H1 (cell line): ENCODE results near the gene UNC79. TPM values are rescaled to one million over a fixed set of nuclear protein-coding genes. Genes with fewer than 3 reads are reported as not detected.

Experiments used
- CTCF ChIA-PET: fragments of 300-600 bp; sonication (Branson Sonifier 250); formaldehyde crosslinking; loops from one replicate; lab custom pipeline; 2021; ENCODE audit not compliant: partially characterized antibody; lab: Charles Lee
- POLR2A ChIA-PET: fragments of 300-600 bp; sonication (Branson Sonifier 250); formaldehyde crosslinking; loops from one replicate; lab custom pipeline; 2021; ENCODE audit warnings: inconsistent platforms; ENCODE audit not compliant: partially characterized antibody; lab: Charles Lee
- DNase-seq, 2 experiments: peaks; one replicate each; pipeline versions ENCODE4 v3.0.0 to v3.0.0-alpha.2; 2010 to 2022; ENCODE audit warnings: low spot score in 2 of 2, low read depth in 1 of 2, mixed read lengths in 1 of 2
- FAIRE-seq: peaks from 2 replicates; lab custom pipeline; 2011; peaks lifted over from hg19 to GRCh38; lab: Jason Lieb, UNC
- H2AFZ ChIP-seq: 2 replicates; pipeline ENCODE4 v1.8.1; 2012; ENCODE audit warnings: low read length, inconsistent platforms
- H2AK5ac ChIP-seq: 2 replicates; pipeline ENCODE4 v1.6.1; 2013; ENCODE audit warnings: low read depth, low read length
- H2BK120ac ChIP-seq: replicated peaks from 2 replicates; pipeline ENCODE3; 2013; ENCODE audit warnings: low read depth, low read length, inconsistent platforms
- H2BK12ac ChIP-seq: 2 replicates; pipeline ENCODE4 v1.6.1; 2013; ENCODE audit warnings: low read depth, low read length
- H2BK15ac ChIP-seq: 2 replicates; pipeline ENCODE4 v1.6.1; 2013; ENCODE audit warnings: low read length
- H2BK20ac ChIP-seq: 2 replicates; pipeline ENCODE4 v1.6.1; 2013; ENCODE audit warnings: low read length
- H2BK5ac ChIP-seq: 2 replicates; pipeline ENCODE4 v1.6.1; 2013; ENCODE audit warnings: low read depth, low read length
- H3K14ac ChIP-seq: 2 replicates; pipeline ENCODE4 v1.6.1; 2013; ENCODE audit warnings: inconsistent platforms; ENCODE audit not compliant: insufficient read length
- H3K18ac ChIP-seq: 2 replicates; pipeline ENCODE4 v1.6.1; 2013; ENCODE audit warnings: low read length; ENCODE audit errors: extremely low read depth
- H3K23ac ChIP-seq: 2 replicates; pipeline ENCODE4 v1.6.1; 2013; ENCODE audit warnings: inconsistent platforms; ENCODE audit not compliant: insufficient read length
- H3K23me2 ChIP-seq: 2 replicates; pipeline ENCODE4 v1.6.1; 2013; ENCODE audit warnings: low read depth, low read length
- H3K27ac ChIP-seq: 2 replicates; pipeline ENCODE4 v1.6.1; 2011; ENCODE audit warnings: low read depth, low read length, inconsistent platforms
- H3K27me3 ChIP-seq, 4 experiments: replicated peaks in 1 of 4; 1 replicate in 1 of 4; 2 replicates in 3 of 4; pipeline versions ENCODE4 v1.6.1 to v1.8.1; 2011 to 2013; ENCODE audit warnings: low read length in 3 of 4, mild to moderate bottlenecking in 3 of 4, inconsistent platforms in 2 of 4, mixed read lengths in 2 of 4, moderate library complexity in 1 of 4; ENCODE audit not compliant: control insufficient read depth in 3 of 4, insufficient read depth in 3 of 4; ENCODE audit errors: extremely low read depth in 1 of 4
- H3K36me3 ChIP-seq, 4 experiments: 2 replicates each; pipeline versions ENCODE4 v1.6.1 to v1.8.1; 2011 to 2013; ENCODE audit warnings: mild to moderate bottlenecking in 4 of 4, low read length in 3 of 4, moderate library complexity in 2 of 4, control low read depth in 1 of 4, inconsistent platforms in 1 of 4; ENCODE audit not compliant: insufficient read depth in 4 of 4, control insufficient read depth in 2 of 4
- H3K4ac ChIP-seq: replicated peaks from 2 replicates; pipeline ENCODE3; 2013; ENCODE audit warnings: low read length, low read depth, mixed read lengths, inconsistent platforms; ENCODE audit not compliant: insufficient read length
- H3K4me1 ChIP-seq, 4 experiments: replicated peaks in 1 of 4; 1 replicate in 1 of 4; 2 replicates in 3 of 4; pipeline versions ENCODE4 v1.6.1 to v1.8.1; 2011 to 2013; ENCODE audit warnings: low read length in 3 of 4, inconsistent platforms in 2 of 4, mixed read lengths in 1 of 4; ENCODE audit not compliant: insufficient read depth in 4 of 4, control insufficient read depth in 3 of 4
- H3K4me2 ChIP-seq, 2 experiments: 2 replicates each; pipeline versions ENCODE4 v1.6.1 to v1.8.1; 2011 to 2013; ENCODE audit warnings: low read depth in 2 of 2, low read length in 2 of 2, control low read depth in 1 of 2, inconsistent platforms in 1 of 2, mild to moderate bottlenecking in 1 of 2; ENCODE audit not compliant: insufficient read depth in 1 of 2
- H3K4me3 ChIP-seq, 4 experiments: fragments of 200-600, 300-600 bp in 1 of 4; sonication (generic), shearing (Covaris generic), sonication (Bioruptor Twin) in 1 of 4; 2 replicates each; pipeline versions ENCODE4 v1.5.1 to v1.8.1; 2011 to 2016; ENCODE audit warnings: low read length in 4 of 4, low read depth in 3 of 4, control low read depth in 2 of 4, inconsistent platforms in 2 of 4, mild to moderate bottlenecking in 2 of 4, mixed read lengths in 1 of 4, moderate library complexity in 1 of 4; ENCODE audit not compliant: insufficient read depth in 2 of 4; ENCODE audit errors: extremely low read depth in 1 of 4
- H3K56ac ChIP-seq: replicated peaks from 2 replicates; pipeline ENCODE3; 2013; ENCODE audit warnings: low read depth, mild to moderate bottlenecking, mixed read lengths, low read length, inconsistent platforms; ENCODE audit not compliant: insufficient read length
- H3K79me1 ChIP-seq: 2 replicates; pipeline ENCODE4 v1.6.1; 2013; ENCODE audit warnings: low read depth, low read length, control low read depth
- H3K79me2 ChIP-seq, 2 experiments: 2 replicates each; pipeline versions ENCODE4 v1.6.1 to v1.8.1; 2012 to 2013; ENCODE audit warnings: low read length in 2 of 2, mild to moderate bottlenecking in 2 of 2, inconsistent platforms in 1 of 2; ENCODE audit not compliant: insufficient read depth in 2 of 2, control insufficient read depth in 1 of 2
- H3K9ac ChIP-seq, 4 experiments: replicated peaks in 1 of 4; 1 replicate in 1 of 4; 2 replicates in 3 of 4; pipeline versions ENCODE4 v1.6.1 to v1.8.1; 2011 to 2013; ENCODE audit warnings: low read depth in 3 of 4, low read length in 3 of 4, control low read depth in 2 of 4, mild to moderate bottlenecking in 2 of 4, moderate library complexity in 2 of 4, inconsistent platforms in 1 of 4; ENCODE audit errors: extremely low read depth in 1 of 4
- H3K9me3 ChIP-seq, 2 experiments: 2 replicates each; pipeline versions ENCODE4 v1.6.1 to v1.8.1; 2012 to 2013; ENCODE audit warnings: mild to moderate bottlenecking in 2 of 2, moderate library complexity in 2 of 2, control low read depth in 1 of 2, inconsistent platforms in 1 of 2, low read depth in 1 of 2, low read length in 1 of 2, mixed read lengths in 1 of 2; ENCODE audit not compliant: insufficient read depth in 2 of 2
- H4K20me1 ChIP-seq, 2 experiments: replicated peaks in 1 of 2; 2 replicates each; pipeline versions ENCODE3 to v1.8.1; 2011 to 2013; ENCODE audit warnings: inconsistent platforms in 2 of 2, low read length in 2 of 2, mild to moderate bottlenecking in 1 of 2; ENCODE audit not compliant: insufficient read depth in 2 of 2, control insufficient read depth in 1 of 2
- H4K5ac ChIP-seq: 2 replicates; pipeline ENCODE4 v1.6.1; 2013; ENCODE audit warnings: low read length, low read depth, mixed read lengths, inconsistent platforms; ENCODE audit not compliant: insufficient read length
- H4K8ac ChIP-seq: 2 replicates; pipeline ENCODE4 v1.8.0; 2013; ENCODE audit warnings: mild to moderate bottlenecking, moderate library complexity, low read length, inconsistent platforms; ENCODE audit not compliant: insufficient read depth; ENCODE audit errors: extremely low read depth
- H4K91ac ChIP-seq: replicated peaks from 2 replicates; pipeline ENCODE3; 2013; ENCODE audit warnings: low read length, mixed read lengths, inconsistent platforms; ENCODE audit not compliant: insufficient read length
- ATF3 ChIP-seq: IDR thresholded peaks from 2 replicates; pipeline ENCODE4 v1.6.1; 2011; ENCODE audit warnings: low read depth, mild to moderate bottlenecking, low read length; ENCODE audit not compliant: insufficient read depth
- CEBPB ChIP-seq: IDR thresholded peaks from 2 replicates; pipeline ENCODE4 v1.6.1; 2012; ENCODE audit warnings: low read depth, low read length
- JUND ChIP-seq: IDR thresholded peaks from 2 replicates; pipeline ENCODE4 v1.6.1; 2011; ENCODE audit warnings: mild to moderate bottlenecking, improper control_type of control experiment, low read length
- RAD21 ChIP-seq, 2 experiments: IDR thresholded peaks in 1 of 2; conservative IDR thresholded peaks in 1 of 2; 2 replicates each; pipeline ENCODE4 v1.6.1; 2011; ENCODE audit warnings: low read depth in 2 of 2, low read length in 2 of 2, improper control_type of control experiment in 1 of 2, inconsistent platforms in 1 of 2, mild to moderate bottlenecking in 1 of 2, moderate library complexity in 1 of 2
- RNF2 ChIP-seq: fragments of 200-900, 300-1000 bp; sonication (generic); IDR thresholded peaks from 2 replicates; pipeline ENCODE4 v1.7.1; 2016; ENCODE audit warnings: borderline replicate concordance, low read depth, mild to moderate bottlenecking, antibody characterized with exemption, low read length; ENCODE audit not compliant: poor library complexity, severe bottlenecking; ENCODE audit errors: missing control alignments
- SAP30 ChIP-seq: fragments of 300-600 bp; sonication (generic); IDR thresholded peaks from 2 replicates; pipeline ENCODE4 v1.7.1; 2012; ENCODE audit warnings: low read length, moderate library complexity, mild to moderate bottlenecking, inconsistent platforms; ENCODE audit not compliant: insufficient read depth, insufficient replicate concordance
- WGBS, 2 experiments: shearing (Covaris generic) in 1 of 2; methylation state at CpG; one replicate each; pipeline versions ENCODE4 v1.1.6 to v1.1.7; 2013 to 2015; ENCODE audit warnings: low lambda C conversion rate in 2 of 2, mixed read lengths in 2 of 2, inconsistent platforms in 1 of 2, low coverage in 1 of 2, missing lambda C conversion rate in 1 of 2; ENCODE audit not compliant: insufficient replicate concordance in 2 of 2, insufficient coverage in 1 of 2, insufficient read length in 1 of 2; ENCODE audit errors: extremely low coverage in 1 of 2, missing lambda C conversion rate in 1 of 2; 5-methylcytosine and 5-hydroxymethylcytosine counted together
- polyA plus RNA-seq, 7 experiments: library from polyadenylated mRNA; depleted of rRNA in 3 of 7; stranded (reverse) in 5 of 7; unstranded in 2 of 7; fragments of >200 nt in 5 of 7; fragments of 200-250 nt in 2 of 7; gene quantifications; 1 replicate in 5 of 7; 2 replicates in 1 of 7; 4 replicates in 1 of 7; pipeline versions ENCODE4 v1.2.1 to v1.2.3, GENCODE V29; 2011 to 2013; ENCODE audit warnings: missing spikeins in 2 of 7, mixed read lengths in 2 of 7
- total RNA-seq: library from RNA; stranded (reverse); fragmentation: NEBNext Ultra II Directional; extraction: Animal tissue kit (Norgen Biotek cat#: 25700); gene quantifications from 2 replicates; pipeline ENCODE4 v1.2.1, GENCODE V29; 2021
- TF ChIP-seq, protein P1 (sequence below): IDR thresholded peaks from 2 replicates; pipeline ENCODE4 v1.6.1; 2012; ENCODE audit warnings: low read length, inconsistent platforms

Gene UNC79
- total and polyA plus RNA-seq, 2 of the 8 experiments (the other 6 are each of a cell fraction or from before 2014, with no cell fraction given) = 1.8 to 2.3 TPM

DNA sequence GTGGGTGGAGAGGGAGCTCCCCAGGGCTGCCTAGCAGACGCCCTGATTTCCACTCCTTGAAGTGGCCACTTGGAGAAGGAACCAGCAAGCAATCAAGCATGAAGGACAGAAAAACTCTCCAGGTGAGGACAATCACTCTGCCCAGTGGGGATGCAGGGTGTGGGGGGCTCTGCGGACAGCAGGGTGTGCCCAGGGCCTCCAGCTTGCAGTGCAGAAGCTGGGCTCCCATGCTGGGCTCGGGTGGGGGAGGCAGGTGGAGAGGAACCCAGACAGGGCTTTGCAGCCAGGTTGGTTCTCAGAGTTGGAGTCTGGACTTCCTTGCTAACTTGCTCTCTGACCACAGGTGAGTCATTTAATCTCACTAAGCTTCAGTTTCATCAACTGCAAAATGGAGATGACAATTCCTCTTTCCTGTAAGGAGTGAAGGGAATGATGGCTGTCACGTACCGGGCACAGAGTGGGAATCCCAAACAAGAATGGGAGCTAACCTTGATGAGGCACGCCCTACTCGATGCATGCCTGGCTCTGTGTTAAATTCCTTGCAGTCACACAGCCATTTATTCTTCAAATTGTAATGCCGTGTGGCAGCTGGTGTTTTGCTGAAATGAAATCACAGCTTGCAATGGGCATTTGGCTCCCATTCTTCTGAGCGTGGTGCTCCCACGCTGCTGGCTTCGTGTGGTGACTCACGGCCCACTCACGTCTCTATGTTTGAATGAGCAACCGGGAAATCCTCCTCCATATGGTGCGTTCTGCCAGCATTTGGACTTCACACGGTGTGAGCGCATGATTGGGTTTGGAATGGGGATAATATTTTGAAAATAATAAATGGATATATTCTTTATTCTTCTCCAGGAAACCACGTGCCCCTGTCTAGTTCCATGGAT, 282.3 kb downstream of the UNC79 start:
- ChIA-PET POLR2A (interaction anchor here (1.5 kb wide), 1 partner anchor 24 kb away, joined by 3 read pairs; no protein-coding TSS in a partner anchor), CTCF (interaction anchor here (0.7 to 2.7 kb wide), 5 partner anchors 10 to 206 kb away, joined by 3 to 10 read pairs (median 3); no protein-coding TSS in a partner anchor)
- DNase-seq (peak in 1 of 2 experiments; percentile 41), FAIRE-seq (no peak)
- H2BK120ac ChIP-seq = no peak overlapping the region
- no peak overlapping the region for H3K14ac ChIP-seq
- H3K36me3 ChIP-seq = no peaks in the 10 kb centered on the region
- no peak overlapping the region for H2BK20ac ChIP-seq
- no peak overlapping the region for H2AFZ ChIP-seq
- H3K27me3 ChIP-seq = 0 out of 7 replicates have a peak, but pooled peaks cover 0 to 4% (median 0%) of the 10 kb centered on the region in 4 experiments
- no peak overlapping the region; the same call in 1 of the 2 replicates for H3K18ac ChIP-seq
- peaks cover 4 to 13% (median 7%) of the 10 kb centered on the region in 4 experiments for H3K4me1 ChIP-seq
- H3K56ac ChIP-seq = no peak overlapping the region
- H4K20me1 ChIP-seq = no peaks in the 10 kb centered on the region
- peak overlapping the region; percentile 84; the same call in 1 of the 2 replicates for H2BK12ac ChIP-seq
- no peak overlapping the region for H4K5ac ChIP-seq
- H3K4me2 ChIP-seq = no peak overlapping the region; a peak in 1 of 4 replicates
- WGBS, 2 experiments = 89% methylated on average over 18 of the region's 18 CpGs; no CpG with 5 or more reads in 1 of the 2 experiments
- H3K9ac ChIP-seq = no peak overlapping the region
- H2BK15ac ChIP-seq = peak overlapping the region; percentile 8; the same call in 1 of the 2 replicates
- H3K23me2 ChIP-seq = no peaks in the 10 kb centered on the region
- H4K91ac ChIP-seq = no peak overlapping the region
- H3K23ac ChIP-seq = no peak overlapping the region
- no peaks in the 10 kb centered on the region for H3K9me3 ChIP-seq
- H2BK5ac ChIP-seq = no peak overlapping the region
- H3K79me2 ChIP-seq = no peaks in the 10 kb centered on the region
- H3K79me1 ChIP-seq = no peaks in the 10 kb centered on the region
- H2AK5ac ChIP-seq = no peak overlapping the region
- no peak overlapping the region for H3K27ac ChIP-seq
- H3K4me3 ChIP-seq = no peak overlapping the region
- H4K8ac ChIP-seq = no peak overlapping the region
- no peak overlapping the region for H3K4ac ChIP-seq
- TF ChIP-seq JUND (no peak), SAP30 (no peak), RNF2 (no peak), CEBPB (no peak), RAD21 (IDR thresholded peaks at IDR 0.05 in 1 of 2, conservative IDR thresholded peaks at IDR 0.05 in 1 of 2; ENCODE audit: low read depth in 2 of 2, low read length in 2 of 2) (no peak), ATF3 (no peak)
- TF ChIP-seq, protein P1, sequence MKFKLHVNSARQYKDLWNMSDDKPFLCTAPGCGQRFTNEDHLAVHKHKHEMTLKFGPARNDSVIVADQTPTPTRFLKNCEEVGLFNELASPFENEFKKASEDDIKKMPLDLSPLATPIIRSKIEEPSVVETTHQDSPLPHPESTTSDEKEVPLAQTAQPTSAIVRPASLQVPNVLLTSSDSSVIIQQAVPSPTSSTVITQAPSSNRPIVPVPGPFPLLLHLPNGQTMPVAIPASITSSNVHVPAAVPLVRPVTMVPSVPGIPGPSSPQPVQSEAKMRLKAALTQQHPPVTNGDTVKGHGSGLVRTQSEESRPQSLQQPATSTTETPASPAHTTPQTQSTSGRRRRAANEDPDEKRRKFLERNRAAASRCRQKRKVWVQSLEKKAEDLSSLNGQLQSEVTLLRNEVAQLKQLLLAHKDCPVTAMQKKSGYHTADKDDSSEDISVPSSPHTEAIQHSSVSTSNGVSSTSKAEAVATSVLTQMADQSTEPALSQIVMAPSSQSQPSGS = no peak
